GM18907 (cell line): ENCODE measurements around the gene FLYWCH1.

ENCODE experiments used
- ATAC-seq: cut with Tn5 transposase; IDR thresholded peaks from one replicate; pipeline ENCODE4 v1.9.1; 2021; ENCODE audit warnings: mild to moderate bottlenecking, moderate library complexity; ENCODE audit not compliant: unreplicated experiment

FLYWCH1 gene

DNA sequence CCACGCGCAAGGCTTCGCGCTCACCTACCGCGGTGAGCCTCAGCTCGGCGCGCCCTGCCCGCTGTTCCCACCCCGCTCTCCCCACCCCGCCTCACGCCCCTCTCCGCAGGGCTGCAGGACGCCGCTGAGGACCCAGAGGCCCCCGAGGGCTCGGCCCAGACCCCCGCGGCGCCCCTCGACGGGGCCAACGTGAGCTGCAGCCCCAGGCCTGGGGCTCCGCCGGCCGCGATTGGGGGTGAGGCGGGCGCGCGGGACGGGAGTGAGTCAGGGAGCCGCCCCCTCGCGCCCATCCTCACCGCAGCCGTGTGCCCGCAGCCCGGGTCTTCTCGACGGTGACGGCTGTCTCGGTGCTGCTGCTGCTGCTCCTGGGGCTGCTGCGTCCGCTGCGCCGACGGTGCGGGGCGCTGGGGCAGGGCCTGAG lies 55.5 kb downstream of the FLYWCH1 start:
- no peak for ATAC-seq

GRCh38 chr16:2967721-2968161 lies 56.0 kb downstream of the FLYWCH1 start:
- no peak for ATAC-seq

GRCh38 chr16:2968368-2968737 lies 56.6 kb downstream of the FLYWCH1 start:
- ATAC-seq, result no peak

DNA sequence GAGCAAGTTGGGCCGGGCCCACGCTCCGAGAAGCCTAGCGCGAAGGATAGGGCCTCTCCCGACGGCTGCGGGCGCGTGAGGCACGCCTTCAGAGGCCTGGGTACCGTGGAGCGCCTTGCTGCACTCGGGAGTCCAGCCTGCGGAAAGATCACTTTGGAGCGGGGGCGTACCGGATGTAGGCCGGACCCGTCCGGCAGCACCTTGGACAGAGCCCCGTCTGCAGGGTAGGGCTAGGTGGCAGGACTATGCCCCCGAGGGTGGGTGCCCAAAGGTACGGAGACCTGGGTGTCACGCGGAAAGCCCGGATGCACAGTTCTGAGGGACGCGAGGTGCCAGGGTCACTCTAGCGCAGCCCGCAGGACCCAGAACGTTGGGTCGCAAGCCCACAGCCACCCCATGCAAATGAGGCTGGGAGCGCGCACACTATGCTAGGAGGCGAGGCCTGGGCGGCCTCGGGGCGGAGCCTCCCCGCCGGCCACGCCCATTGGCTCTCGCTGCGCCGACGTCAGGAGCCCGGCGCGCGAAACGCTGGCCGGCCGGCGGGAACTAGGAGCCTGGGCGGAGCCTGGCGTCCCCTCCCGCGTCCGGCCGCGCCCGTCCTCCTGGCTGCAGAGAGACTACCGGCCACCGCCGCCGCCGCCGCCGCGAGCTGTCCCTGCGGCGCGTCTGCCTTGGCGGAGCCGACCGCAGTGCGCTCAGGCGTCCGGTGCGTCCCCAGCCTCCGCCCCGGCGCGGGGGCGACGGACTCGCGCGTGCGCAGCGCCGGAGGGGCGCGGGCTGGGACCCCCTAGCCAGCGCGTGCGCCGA lies 57.2 kb downstream of the FLYWCH1 start, which contains the start of gene PAQR4:
TSS of gene PAQR4 (plus strand) at position 611 of the 807 bp plus-strand sequence. CDS start 327 bp downstream, outside the sequence.
- ATAC-seq, result peak; percentile 65

GRCh38 chr16:2969545-2970521 lies 58.1 kb downstream of the FLYWCH1 start:
- ATAC-seq, result peak; percentile 24

DNA sequence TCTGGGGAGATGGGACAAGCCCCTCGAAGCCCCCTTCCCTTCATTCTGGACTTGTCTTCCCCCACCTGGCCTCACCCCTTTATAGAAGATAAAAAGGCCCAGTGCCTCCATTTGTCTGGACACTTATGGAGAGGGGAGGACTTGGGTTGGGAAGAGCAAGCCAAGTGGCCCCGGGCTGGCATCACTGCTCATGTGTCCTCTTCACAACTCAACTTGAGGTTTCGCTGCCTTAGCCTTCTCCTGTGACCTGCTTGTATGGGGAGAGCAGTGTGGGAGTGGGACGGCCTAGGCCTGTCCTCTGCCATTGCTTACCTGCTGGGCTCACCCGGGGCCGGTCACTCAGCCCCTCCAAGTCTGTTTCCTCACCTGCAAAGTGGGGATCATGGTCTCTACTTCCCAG lies 58.8 kb downstream of the FLYWCH1 start:
- no peak for ATAC-seq

DNA sequence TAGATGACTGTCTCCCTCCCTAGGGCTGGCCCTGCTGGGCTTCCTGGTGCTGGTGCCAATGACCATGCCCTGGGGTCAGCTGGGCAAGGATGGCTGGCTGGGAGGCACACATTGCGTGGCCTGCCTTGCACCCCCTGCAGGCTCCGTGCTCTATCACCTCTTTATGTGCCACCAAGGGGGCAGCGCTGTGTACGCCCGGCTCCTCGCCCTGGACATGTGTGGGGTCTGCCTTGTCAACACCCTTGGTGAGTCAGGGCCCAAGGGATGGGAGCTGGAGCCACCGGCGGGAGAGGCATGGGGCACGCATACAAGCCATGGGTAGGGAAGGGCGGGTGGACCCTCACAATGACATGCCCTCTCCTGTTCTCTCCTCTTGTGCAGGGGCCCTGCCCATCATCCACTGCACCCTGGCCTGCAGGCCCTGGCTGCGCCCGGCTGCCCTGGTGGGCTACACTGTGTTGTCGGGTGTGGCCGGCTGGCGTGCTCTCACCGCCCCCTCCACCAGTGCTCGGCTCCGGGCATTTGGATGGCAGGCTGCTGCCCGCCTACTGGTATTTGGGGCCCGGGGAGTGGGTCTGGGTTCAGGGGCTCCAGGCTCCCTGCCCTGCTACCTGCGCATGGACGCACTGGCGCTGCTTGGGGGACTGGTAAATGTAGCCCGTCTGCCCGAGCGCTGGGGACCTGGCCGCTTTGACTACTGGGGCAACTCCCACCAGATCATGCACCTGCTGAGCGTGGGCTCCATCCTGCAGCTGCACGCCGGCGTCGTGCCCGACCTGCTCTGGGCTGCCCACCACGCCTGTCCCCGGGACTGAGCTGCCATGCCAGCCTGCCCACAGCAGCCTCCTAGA lies 59.6 kb downstream of the FLYWCH1 start:
- no peak for ATAC-seq

- no peak for ATAC-seq
These were observed 60.5 kb downstream of the FLYWCH1 start for GRCh38 chr16:2971985-2972784.

- no peak for ATAC-seq
These were observed 61.4 kb downstream of the FLYWCH1 start for GRCh38 chr16:2973093-2973492.

- no peak for ATAC-seq
These were observed 62.0 kb downstream of the FLYWCH1 start for GRCh38 chr16:2973605-2974318.

GRCh38 chr16:2974319-2975056 lies 62.8 kb downstream of the FLYWCH1 start:
- ATAC-seq, result no peak

DNA sequence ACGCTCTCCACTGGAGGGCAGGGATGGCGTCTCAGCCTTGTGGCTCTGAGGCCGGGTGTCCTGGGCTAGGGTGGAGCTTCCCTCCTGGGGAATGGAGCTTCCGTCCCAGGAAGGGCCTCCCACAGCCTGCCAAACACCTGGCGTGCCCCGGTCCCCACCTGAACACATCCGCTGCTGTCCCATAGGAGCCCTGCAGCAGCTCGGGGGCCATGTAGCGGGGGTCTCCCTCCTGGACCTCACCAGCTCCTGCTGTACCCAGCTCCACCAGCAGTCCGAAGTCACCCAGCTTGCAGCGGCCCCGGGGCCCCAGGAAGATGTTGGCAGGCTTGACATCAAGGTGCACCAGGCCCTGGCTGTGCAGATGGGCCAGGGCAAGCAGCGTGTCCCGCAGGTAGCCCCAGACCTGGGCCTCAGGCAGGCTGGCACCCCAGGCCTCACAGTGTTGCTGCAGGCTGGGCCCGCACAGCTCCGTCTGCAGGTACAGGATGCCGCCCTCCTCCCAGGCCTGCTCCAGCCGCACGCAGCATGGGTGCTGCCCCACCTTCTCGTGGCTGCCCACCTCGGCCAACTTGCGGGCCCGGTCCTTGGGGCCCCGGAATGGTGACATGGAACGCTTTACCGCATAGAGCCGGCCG lies 63.5 kb downstream of the FLYWCH1 start:
- ATAC-seq, result no peak

DNA sequence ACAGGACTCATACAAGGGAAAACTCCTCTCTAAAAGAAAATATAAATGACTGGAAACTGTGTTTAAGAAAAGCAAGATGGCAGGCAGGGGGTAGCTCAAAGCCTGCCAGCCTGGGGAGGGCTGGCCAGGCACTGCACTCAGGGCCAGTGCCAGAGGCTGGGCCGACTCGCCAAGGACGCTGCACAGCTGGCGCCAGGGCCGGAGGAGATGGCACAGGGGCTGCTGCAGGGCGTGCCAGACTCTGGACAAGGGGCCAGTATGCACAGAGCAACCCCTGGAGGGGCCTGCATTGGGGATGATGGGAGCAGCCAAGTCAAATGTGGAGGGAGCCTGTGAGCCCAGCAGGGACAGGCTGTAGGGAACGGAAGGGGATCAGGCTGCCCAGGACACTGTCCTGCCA lies 64.5 kb downstream of the FLYWCH1 start:
- no peak for ATAC-seq

DNA sequence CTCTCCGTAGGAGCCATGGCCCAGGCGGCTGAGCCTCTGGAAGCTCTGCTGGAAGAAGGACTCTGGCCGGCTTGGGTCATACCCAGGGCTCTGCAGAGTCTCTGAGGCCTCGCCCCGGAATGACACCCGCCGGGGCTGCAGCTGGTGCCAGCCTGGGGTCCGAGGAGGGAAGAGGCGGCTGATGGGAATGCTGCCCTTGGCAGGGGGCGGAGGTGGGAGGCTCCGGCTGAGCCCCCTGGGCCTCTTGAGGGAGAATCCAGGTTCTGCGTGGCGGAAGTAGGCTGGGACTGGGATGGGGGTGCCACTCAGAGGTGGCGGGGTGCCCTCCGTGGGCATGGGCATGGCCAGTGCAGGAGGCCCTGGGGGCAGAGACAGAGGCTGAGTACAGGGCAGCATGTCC lies 64.9 kb downstream of the FLYWCH1 start:
- no peak for ATAC-seq

GRCh38 chr16:2977440-2977839 lies 65.7 kb downstream of the FLYWCH1 start:
- ATAC-seq, result no peak

GRCh38 chr16:2979669-2980226 lies 68.0 kb downstream of the FLYWCH1 start:
- ATAC-seq, result peak; percentile 8

- peak; percentile 70 for ATAC-seq
These were observed 68.8 kb downstream of the FLYWCH1 start, which contains the start of gene PKMYT1 for GRCh38 chr16:2980227-2981176. Gene PKMYT1, minus strand, starts transcription at chr16:2980446. Its CDS starts 789 bp downstream, at chr16:2979657.
